Heart left ventricle (tissue), 16 donors: ENCODE measurements around the gene XAGE1B. TPM values are rescaled to one million over a fixed set of nuclear protein-coding genes. Genes with fewer than 3 reads are reported as not detected.
"Not testable (repeated sequence)": the region's sequence is repeated elsewhere in the genome, so short reads cannot be mapped to it uniquely, and the experiment has no call there.

Experiments
- ATAC-seq, 4 donors: fragments of 200-7000 bp; cut with Tn5 transposase; one replicate each; pipeline ENCODE4 v1.9.1; 2020 to 2022; ENCODE audit warnings: moderate library complexity in 4 of 4, mild to moderate bottlenecking in 3 of 4, moderate number of reproducible peaks in 1 of 4
- DNase-seq, 5 donors: peaks; one replicate each; pipeline ENCODE4 v3.0.0-alpha.2; 2020
- H3K27ac ChIP-seq, 12 donors: fragments of 200-600 bp; sonication (generic) in 4 of 12; one replicate each; pipeline versions ENCODE4 v1.5.0 to v1.8.0; 2016 to 2022; ENCODE audit warnings: mild to moderate bottlenecking in 2 of 12
- H3K27me3 ChIP-seq, 9 donors: fragments of 200-600 bp; sonication (generic) in 2 of 9; one replicate each; pipeline versions ENCODE4 v1.5.1 to v1.8.0; 2016 to 2022; ENCODE audit warnings: mild to moderate bottlenecking in 3 of 9
- H3K36me3 ChIP-seq, 9 donors: fragments of 200-600 bp; sonication (generic) in 2 of 9; one replicate each; pipeline versions ENCODE4 v1.5.0 to v1.8.0; 2018 to 2022; ENCODE audit warnings: mild to moderate bottlenecking in 2 of 9
- H3K4me1 ChIP-seq, 12 donors: fragments of 200-600 bp; sonication (generic) in 4 of 12; one replicate each; pipeline versions ENCODE4 v1.5.0 to v1.8.0; 2016 to 2022; ENCODE audit warnings: mild to moderate bottlenecking in 3 of 12
- H3K4me3 ChIP-seq, 12 donors: fragments of 200-600 bp; sonication (generic) in 4 of 12; one replicate each; pipeline versions ENCODE4 v1.5.0 to v1.8.0; 2017 to 2022; ENCODE audit warnings: mild to moderate bottlenecking in 9 of 12, moderate library complexity in 4 of 12
- H3K9me3 ChIP-seq, 12 donors: fragments of 200-600 bp; sonication (generic) in 4 of 12; one replicate each; pipeline versions ENCODE4 v1.5.0 to v1.8.0; 2016 to 2022; ENCODE audit warnings: mild to moderate bottlenecking in 1 of 12
- POLR2A ChIP-seq, 2 donors: fragments of 450-650 bp; IDR thresholded peaks; one replicate each; pipeline ENCODE4 v1.6.1; 2017; ENCODE audit warnings: antibody characterized with exemption in 2 of 2, mild to moderate bottlenecking in 2 of 2, moderate library complexity in 2 of 2
- WGBS, 4 donors: extraction: QIAGEN DNeasy Blood & Tissue Kit in 2 of 4; methylation state at CpG; one replicate each; pipeline versions ENCODE4 v1.1.5 to v1.1.7; 2013 to 2018; 5-methylcytosine and 5-hydroxymethylcytosine counted together
- intact Hi-C, 10 donors: fragments of 100-400 bp; cut with DNase I; formaldehyde crosslinking; loops; one replicate each; pipeline versions ENCODE4 v1.11.1 to v1.14.2; 2022
- polyA plus RNA-seq, 2 donors: library from polyadenylated mRNA; stranded (reverse); fragments of 200-250 nt; gene quantifications; one replicate each; pipeline ENCODE4 v1.2.3, GENCODE V29; 2013
- total RNA-seq, 9 donors: library from RNA; depleted of rRNA in 2 of 9; stranded (reverse); fragments of >200 nt in 2 of 9; fragmentation: NEBNext Ultra II Directional in 3 of 9; extraction: Animal tissue kit (Norgen Biotek cat#: 25700) in 3 of 9; gene quantifications; one replicate each; pipeline versions ENCODE4 v1.1.0 to v1.2.4, GENCODE V29; 2016 to 2023
- TF ChIP-seq, protein P1 (sequence below), 12 donors: fragments of 200-600 bp; sonication (generic) in 4 of 12; IDR thresholded peaks; one replicate each; pipeline versions ENCODE4 v1.5.0 to v1.8.0; 2018 to 2022; ENCODE audit warnings: antibody characterized with exemption in 12 of 12, mild to moderate bottlenecking in 5 of 12
- donor health status: ischemic (EF 13 %, LVEDD 7.1; RV severe dilation, severe dysfunction).
- donor health status: healthy with polysubstance abuse.
- donor health status: DM: no; HTN: yes; CAD: no.
- donor health status: DM: no; HTN: no; CAD: no.
- donor health status: ischemic (EF 25% LVEDD 6.9; RV normal size, moderate dysfunction).
- donor health status: ischemic (EF 25% LVEDD 5.7; RV mildly dilated, moderate dysfunction).
- donor health status: healthy.
- donor health status: DM: yes; HTN: yes; CAD: no.
- donor health status: ischemic (EF 35%, LVEDD 5.7; RV mildly dilated, moderate dysfunction).
- donor health status: nonischemic (EF 11% LVEDD 7.7; RV severe dilation, severe dysfunction).
- donor health status: DM: yes; HTN: yes; CAD: no.
- donor health status: PGD.
- donor health status: ischemic (EF 29% LVEDD 5.4; RV normal size, mild dysfunction).
- donor health status: nonischemic (EF 23%, LVEDD 6.1; RV moderate dilation, normal function).

XAGE1B gene
- total and polyA plus RNA-seq, 11 donors = not detected

DNA sequence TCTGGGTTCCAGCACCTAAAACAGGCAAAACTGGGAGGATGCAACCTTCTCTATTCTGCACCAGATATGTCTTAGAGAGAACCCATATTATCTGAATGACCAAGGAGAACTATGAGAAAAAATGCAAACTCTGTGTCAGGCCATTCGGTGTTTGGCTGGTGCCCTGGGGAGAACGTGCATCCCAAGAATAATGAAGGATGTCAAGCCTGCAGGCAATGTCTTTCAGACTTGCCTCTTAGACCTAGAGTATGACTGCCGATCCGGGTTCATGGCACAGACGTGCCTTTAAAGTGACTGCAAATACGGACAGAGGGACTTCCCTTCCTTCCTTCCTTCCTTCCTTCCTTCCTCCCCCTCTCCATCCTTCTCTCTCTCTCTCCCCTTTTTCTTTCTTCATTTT is 6.9 kb downstream of the XAGE1B start:
- no peaks in the 10 kb centered on the region for H3K4me1 ChIP-seq
- TF ChIP-seq POLR2A (IDR thresholded peaks at IDR 0.05) = no peak
- TF ChIP-seq, protein P1, sequence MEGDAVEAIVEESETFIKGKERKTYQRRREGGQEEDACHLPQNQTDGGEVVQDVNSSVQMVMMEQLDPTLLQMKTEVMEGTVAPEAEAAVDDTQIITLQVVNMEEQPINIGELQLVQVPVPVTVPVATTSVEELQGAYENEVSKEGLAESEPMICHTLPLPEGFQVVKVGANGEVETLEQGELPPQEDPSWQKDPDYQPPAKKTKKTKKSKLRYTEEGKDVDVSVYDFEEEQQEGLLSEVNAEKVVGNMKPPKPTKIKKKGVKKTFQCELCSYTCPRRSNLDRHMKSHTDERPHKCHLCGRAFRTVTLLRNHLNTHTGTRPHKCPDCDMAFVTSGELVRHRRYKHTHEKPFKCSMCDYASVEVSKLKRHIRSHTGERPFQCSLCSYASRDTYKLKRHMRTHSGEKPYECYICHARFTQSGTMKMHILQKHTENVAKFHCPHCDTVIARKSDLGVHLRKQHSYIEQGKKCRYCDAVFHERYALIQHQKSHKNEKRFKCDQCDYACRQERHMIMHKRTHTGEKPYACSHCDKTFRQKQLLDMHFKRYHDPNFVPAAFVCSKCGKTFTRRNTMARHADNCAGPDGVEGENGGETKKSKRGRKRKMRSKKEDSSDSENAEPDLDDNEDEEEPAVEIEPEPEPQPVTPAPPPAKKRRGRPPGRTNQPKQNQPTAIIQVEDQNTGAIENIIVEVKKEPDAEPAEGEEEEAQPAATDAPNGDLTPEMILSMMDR (IDR thresholded peaks at IDR 0.05) = no peak
- intact Hi-C loops = no loop called here
- peaks cover 0 to 25% (median 0%) of the 10 kb centered on the region in 9 donors for H3K27me3 ChIP-seq
- 63 to 71% (median 69%) methylated on average over 6 of the region's 6 CpGs for WGBS, 4 donors
- ATAC-seq (no peak), DNase-seq (no peak)
- no peaks in the 10 kb centered on the region for H3K9me3 ChIP-seq
- H3K36me3 ChIP-seq = no peaks in the 10 kb centered on the region
- no peak overlapping the region for H3K27ac ChIP-seq
- no peak overlapping the region for H3K4me3 ChIP-seq

DNA sequence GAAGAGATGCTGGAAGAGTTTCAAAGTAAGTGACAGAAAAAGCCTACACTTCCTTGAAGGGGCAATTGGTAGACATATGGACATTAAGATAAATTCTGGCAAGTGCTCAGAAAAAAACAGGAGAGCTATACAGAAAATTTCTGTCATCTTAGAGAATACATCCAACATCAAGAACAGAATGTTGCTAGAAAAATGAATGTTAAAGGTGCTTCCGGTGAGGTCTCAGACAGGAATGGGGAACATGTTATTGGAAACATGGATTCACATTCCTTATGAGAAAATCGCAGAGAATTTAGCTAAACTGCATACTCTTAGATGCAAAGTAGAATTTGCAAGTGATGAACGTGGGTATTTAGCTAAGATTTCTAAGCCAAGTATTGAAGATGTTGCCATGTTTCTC is 9.5 kb downstream of the XAGE1B start:
- TF ChIP-seq, protein P1 (IDR thresholded peaks at IDR 0.05) = no peak
- no peak for TF ChIP-seq POLR2A (IDR thresholded peaks at IDR 0.05)
- Histone ChIP-seq H3K9me3 (no peaks in the 10 kb centered on the region), H3K27me3 (peaks cover 0 to 39% (median 0%) of the 10 kb centered on the region in 9 donors), H3K4me1 (no peaks in the 10 kb centered on the region), H3K27ac (no peak overlapping the region), H3K4me3 (no peak overlapping the region), H3K36me3 (no peaks in the 10 kb centered on the region)
- DNase-seq (no peak), ATAC-seq (no peak)
- intact Hi-C loops = no loop called here
- WGBS, 4 donors = 60 to 79% (median 70%) methylated on average over 3 of the region's 3 CpGs

DNA sequence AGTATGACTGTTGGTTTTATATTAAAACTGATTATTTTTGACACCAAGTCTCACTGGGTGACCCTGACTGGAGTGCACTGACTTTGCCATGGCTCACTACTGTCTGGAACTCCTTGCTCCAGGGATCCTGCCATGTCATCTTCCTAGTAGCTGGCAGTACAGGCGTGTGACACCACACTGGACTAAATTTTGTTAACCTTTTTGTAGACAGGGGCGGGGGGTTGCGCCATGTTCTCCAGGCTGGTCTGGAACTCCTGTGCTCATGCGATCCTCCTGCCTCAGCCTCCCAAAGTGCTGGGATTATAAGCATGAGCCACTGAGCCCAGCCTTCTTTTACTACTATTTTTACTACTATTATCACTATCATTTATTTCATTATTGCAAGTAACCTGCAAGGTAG is 12.3 kb downstream of the XAGE1B start:
- ATAC-seq (no peak), DNase-seq (no peak)
- no peaks in the 10 kb centered on the region for H3K4me1 ChIP-seq
- H3K4me3 ChIP-seq = no peak overlapping the region
- no peak for TF ChIP-seq POLR2A (IDR thresholded peaks at IDR 0.05)
- TF ChIP-seq, protein P1 (IDR thresholded peaks at IDR 0.05) = no peak
- H3K27me3 ChIP-seq = peaks cover 0 to 38% (median 0%) of the 10 kb centered on the region in 9 donors
- intact Hi-C loops = no loop called here
- 77 to 88% (median 86%) methylated on average over 4 of the region's 4 CpGs for WGBS, 4 donors
- H3K27ac ChIP-seq = no peak overlapping the region
- H3K36me3 ChIP-seq = no peaks in the 10 kb centered on the region
- no peaks in the 10 kb centered on the region for H3K9me3 ChIP-seq

DNA sequence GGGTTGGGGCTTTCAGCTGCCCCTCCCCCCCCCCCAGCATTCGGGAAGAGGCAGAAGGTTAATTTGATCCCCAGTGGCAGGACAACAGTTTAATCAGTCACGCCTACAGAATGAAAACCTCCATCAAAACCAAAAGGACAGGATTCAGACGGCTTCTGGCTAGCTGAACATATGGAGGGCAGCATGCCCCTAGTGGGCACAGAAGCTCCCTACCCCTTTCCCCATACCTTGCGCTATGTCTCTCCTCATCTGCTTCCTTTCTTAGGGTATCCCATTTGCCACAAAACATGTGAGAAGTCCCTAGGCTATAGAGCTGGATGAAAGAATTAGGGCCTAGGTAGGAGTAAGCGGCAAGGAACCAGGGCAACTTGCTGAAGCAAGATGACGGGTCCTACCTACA is 15.5 kb downstream of the XAGE1B start:
- H3K36me3 ChIP-seq, DNase-seq, H3K9me3 ChIP-seq, intact Hi-C loops, H3K4me1 ChIP-seq, H3K27ac ChIP-seq, H3K4me3 ChIP-seq: not testable (repeated sequence)
- no CpG with 5 or more reads among the region's 6 CpGs for WGBS, 4 donors
- peaks cover 0 to 24% (median 0%) of the 10 kb centered on the region in 9 donors for H3K27me3 ChIP-seq
- ATAC-seq = peak in 1 of 4 donors; percentile 31

DNA sequence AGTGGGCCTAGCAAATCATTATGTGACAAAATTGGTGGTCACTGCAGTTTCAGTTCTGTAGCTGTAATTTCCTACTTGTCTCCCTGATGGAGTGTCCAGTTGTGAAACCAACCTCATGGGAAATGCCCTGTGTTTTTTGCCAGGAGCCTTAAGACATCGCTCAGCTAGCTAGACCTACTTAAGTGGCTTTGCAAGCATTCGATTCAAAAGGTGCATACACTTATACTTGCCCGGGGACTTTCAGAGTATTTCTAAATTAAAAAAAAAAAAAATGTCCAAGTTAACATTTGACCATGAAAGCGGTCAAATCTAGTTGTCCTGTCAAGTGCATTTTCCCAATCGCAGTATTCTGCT is 20.5 kb downstream of the XAGE1B start:
- H3K27me3 ChIP-seq, intact Hi-C loops, ATAC-seq, H3K9me3 ChIP-seq, H3K4me1 ChIP-seq, H3K4me3 ChIP-seq, DNase-seq, H3K27ac ChIP-seq, H3K36me3 ChIP-seq: not testable (repeated sequence)
- WGBS, 4 donors = no CpG with 5 or more reads among the region's 5 CpGs

DNA sequence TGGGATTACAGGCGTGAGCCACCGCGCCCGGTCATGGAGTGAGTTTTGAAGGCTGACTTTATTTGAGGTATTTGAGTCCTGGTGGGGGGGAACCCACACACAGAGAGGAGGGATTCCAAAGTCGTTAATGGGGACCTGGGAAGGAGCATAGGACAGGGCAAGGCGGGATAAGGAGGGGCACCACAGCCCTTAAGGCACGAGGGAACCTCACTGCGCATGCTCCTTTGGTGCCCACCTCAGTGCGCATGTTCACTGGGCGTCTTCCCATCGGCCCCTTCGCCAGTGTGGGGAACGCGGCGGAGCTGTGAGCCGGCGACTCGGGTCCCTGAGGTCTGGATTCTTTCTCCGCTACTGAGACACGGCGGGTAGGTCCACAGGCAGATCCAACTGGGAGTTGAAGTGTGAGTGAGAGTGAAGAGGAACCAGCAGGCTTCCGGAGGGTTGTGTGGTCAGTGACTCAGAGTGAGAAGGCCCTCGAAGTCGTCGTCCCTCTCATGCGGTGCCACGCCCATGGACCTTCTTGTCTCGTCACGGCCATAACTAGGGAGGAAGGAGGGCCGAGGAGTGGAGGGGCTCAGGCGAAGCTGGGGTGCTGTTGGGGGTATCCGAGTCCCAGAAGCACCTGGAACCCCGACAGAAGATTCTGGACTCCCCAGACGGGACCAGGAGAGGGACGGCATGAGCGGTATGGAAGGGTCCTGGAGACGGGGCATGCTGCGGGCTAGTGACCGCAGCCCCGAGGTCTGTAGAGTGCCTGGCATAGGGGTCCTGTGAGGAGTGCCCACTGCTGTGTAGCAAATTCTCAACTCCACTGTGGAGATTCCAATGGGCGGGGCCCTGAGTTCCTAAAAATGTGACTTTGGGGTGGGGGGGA is 21.1 kb downstream of the XAGE1B start, which contains the start of gene XAGE1A:
TSS of gene XAGE1A (plus strand) at position 264 of the 874 bp plus-strand sequence. CDS start 1,554 bp downstream, outside the sequence.
- H3K36me3 ChIP-seq, H3K27me3 ChIP-seq, H3K9me3 ChIP-seq, DNase-seq, H3K27ac ChIP-seq, H3K4me3 ChIP-seq, H3K4me1 ChIP-seq, intact Hi-C loops: not testable (repeated sequence)
- WGBS, 4 donors = no CpG with 5 or more reads among the region's 41 CpGs
- ATAC-seq = peak in 1 of 4 donors; percentile 48

DNA sequence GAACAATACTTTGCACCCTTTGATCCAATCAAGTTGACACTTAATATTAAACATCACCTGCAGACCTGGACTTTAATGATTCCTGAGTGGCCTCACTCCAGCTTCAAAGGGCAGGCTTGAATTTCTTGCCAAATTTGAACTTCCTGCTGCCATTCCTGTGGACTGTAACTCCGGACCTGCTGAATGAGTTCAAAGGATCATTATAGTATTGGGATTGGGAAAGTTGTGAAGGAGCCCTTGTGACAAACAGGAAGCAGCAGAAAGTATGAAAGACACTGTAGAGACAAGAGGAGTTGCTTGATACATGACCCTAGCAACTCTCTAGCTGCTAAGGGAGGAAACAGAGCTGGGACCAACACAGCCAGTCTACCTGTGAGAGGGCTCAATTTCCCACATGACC is 45.6 kb downstream of the XAGE1B start:
- 20 to 57% (median 36%) methylated on average over 1 of the region's 1 CpG for WGBS, 4 donors
- intact Hi-C loops, H3K36me3 ChIP-seq, H3K9me3 ChIP-seq, H3K4me3 ChIP-seq, ATAC-seq, H3K4me1 ChIP-seq, H3K27ac ChIP-seq, DNase-seq: not testable (repeated sequence)
- H3K27me3 ChIP-seq = peaks cover 0 to 20% (median 0%) of the 10 kb centered on the region in 9 donors
